Measurements from ENCODE around the gene SPINT3. TPM values are rescaled to one million over a fixed set of nuclear protein-coding genes. Genes with fewer than 3 reads are reported as not detected.
A peak's percentile ranks its signal among the peaks of the same experiment; 100 is the strongest.

Gene SPINT3, protein sequence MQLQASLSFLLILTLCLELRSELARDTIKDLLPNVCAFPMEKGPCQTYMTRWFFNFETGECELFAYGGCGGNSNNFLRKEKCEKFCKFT
- total RNA-seq: not detected

DNA sequence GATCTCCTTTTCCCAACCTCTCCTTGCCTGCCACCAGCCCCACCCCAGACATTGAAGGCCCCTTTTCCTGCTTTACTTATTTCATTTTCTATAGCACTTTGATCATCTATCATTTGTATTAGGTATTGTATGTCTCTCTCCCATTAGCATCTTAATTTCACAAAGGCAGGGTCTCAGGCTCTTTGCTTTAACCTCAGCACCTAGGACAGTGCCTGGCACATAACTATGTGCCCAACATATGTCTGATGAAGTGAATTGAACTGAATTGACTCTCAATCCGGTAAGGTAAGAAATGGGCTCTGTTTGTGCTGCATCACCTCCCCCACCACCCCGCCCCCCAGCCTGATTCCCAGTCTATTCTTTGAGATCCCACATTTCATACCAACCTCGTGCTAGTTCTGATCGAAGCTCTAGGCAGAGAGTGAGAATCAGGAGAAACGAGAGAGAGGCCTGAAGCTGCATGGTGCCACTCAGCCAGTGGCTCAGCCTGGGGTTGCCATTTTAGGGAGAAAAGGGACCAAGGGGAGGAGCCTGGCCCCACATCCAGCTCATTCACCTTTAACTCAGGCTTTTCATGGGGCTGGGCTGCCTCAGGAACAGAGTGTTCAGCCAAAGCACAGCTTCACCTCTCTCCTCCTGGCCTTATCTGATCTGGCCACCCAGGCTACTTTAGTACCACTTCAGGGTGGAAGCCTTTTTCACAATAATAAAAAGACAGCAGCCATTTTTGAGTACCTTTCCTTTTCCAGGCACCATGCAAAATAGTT, at the start of gene SPINT3:
SPINT3 (minus strand) TSS at position 476 of the 767 bp plus-strand sequence; CDS start at position 462, 14 bp downstream.
- peak in 1 of 2 donors; percentile 23 for DNase-seq (ENCODE audit: low spot score in 2 of 2)
- WGBS, 2 donors: 57 to 60% methylated on average over 5 of the region's 5 CpGs
- intact Hi-C loops (cut with DNase I; ENCODE audit: low total_unique reads): no loop called here

DNA sequence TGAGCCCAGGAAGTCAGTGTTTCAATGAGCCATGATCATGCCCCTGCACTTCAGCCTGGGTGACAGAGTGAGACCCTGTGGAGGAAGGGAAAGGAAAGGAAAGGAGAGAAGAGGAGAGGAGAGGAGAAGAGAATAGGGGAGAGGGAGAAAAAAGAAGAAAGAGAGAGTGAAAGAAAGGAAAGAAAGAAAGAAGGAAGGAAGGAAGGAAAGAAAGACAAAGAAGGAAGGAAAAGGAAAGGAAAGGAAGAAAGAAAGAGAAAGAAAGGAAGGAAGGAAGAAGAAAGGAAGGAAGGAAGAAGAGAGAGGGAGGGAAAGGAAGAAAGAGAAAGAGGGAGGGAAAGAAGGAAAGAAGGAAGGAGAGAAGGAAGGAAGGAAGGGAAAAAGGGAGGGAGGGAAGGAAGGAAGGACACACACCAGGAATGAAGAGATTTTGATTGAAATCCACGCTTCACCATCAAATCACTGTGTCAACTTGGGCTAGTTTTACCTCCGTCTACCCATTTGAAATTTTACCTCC, 49.4 kb upstream of the SPINT3 start:
- intact Hi-C loops (cut with DNase I; ENCODE audit: low total_unique reads): no loop called here
- DNase-seq (ENCODE audit: low spot score in 2 of 2): no peak
- no peak overlapping the region for H3K4me3 ChIP-seq (ENCODE audit: low read depth, poor library complexity, severe bottlenecking)
- 82 to 91% methylated on average over 2 of the region's 2 CpGs for WGBS, 2 donors
- TF ChIP-seq POLR2A (IDR thresholded peaks at IDR 0.05): no peak
- TF ChIP-seq, protein P1, sequence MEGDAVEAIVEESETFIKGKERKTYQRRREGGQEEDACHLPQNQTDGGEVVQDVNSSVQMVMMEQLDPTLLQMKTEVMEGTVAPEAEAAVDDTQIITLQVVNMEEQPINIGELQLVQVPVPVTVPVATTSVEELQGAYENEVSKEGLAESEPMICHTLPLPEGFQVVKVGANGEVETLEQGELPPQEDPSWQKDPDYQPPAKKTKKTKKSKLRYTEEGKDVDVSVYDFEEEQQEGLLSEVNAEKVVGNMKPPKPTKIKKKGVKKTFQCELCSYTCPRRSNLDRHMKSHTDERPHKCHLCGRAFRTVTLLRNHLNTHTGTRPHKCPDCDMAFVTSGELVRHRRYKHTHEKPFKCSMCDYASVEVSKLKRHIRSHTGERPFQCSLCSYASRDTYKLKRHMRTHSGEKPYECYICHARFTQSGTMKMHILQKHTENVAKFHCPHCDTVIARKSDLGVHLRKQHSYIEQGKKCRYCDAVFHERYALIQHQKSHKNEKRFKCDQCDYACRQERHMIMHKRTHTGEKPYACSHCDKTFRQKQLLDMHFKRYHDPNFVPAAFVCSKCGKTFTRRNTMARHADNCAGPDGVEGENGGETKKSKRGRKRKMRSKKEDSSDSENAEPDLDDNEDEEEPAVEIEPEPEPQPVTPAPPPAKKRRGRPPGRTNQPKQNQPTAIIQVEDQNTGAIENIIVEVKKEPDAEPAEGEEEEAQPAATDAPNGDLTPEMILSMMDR (IDR thresholded peaks at IDR 0.05): no peak

More for the DNA sequence above, at the start of gene SPINT3:
- no peak for TF ChIP-seq POLR2A (IDR thresholded peaks at IDR 0.05)
- TF ChIP-seq, protein P1 (IDR thresholded peaks at IDR 0.05): no peak
- H3K4me3 ChIP-seq (ENCODE audit: low read depth, poor library complexity, severe bottlenecking): no peak within 1 kb of the TSS

DNA sequence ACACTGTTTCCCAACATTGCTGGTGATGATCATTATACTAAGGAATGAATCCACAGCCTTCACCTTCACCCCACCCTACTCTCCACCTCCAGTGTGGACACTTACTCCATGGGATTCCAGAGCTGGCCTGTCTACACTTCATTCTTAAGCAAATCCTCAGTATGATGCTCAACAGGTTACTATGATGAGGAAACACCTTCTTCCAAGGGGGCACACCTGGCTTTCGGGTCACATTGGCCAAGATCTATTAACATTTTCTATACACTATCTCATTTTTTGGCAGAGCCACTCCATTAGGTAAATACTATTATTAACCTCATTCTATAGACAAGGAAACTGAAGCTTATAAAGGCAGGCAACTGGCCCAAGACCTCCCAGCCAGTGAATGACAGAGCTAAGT, 39.8 kb upstream of the SPINT3 start:
- no peak for DNase-seq (ENCODE audit: low spot score in 2 of 2)
- intact Hi-C loops (cut with DNase I; ENCODE audit: low total_unique reads): no loop called here

DNA sequence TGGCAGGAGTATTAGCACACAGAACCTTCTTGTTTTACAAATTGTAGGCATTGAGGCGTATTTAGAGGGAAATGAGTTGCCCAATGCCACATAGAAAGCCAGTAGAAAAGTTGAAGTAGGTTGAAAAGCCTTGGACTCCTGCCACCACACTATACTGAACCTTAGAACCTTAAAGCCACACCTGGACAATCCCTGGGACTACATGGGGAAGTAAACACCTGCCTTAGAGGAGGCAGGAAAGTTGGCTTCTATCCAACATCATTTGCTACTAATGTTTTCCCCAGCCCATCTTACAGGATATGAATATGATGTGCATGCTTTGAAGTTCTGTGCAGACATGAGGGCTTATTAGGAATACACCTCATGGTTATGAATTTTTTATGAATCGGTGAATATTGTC, 37.0 kb upstream of the SPINT3 start:
- no peak for DNase-seq (ENCODE audit: low spot score in 2 of 2)
- intact Hi-C loops (cut with DNase I; ENCODE audit: low total_unique reads): no loop called here
- WGBS, 2 donors: 76 to 84% methylated on average over 2 of the region's 2 CpGs
- TF ChIP-seq, protein P1 (IDR thresholded peaks at IDR 0.05): no peak
- no peak for TF ChIP-seq POLR2A (IDR thresholded peaks at IDR 0.05)
- no peak overlapping the region for H3K4me3 ChIP-seq (ENCODE audit: low read depth, poor library complexity, severe bottlenecking)

More for the DNA sequence above, 39.8 kb upstream of the SPINT3 start:
- TF ChIP-seq POLR2A (IDR thresholded peaks at IDR 0.05): no peak
- TF ChIP-seq, protein P1 (IDR thresholded peaks at IDR 0.05): no peak
- no peak overlapping the region for H3K4me3 ChIP-seq (ENCODE audit: low read depth, poor library complexity, severe bottlenecking)
- 70 to 71% methylated on average over 1 of the region's 1 CpG for WGBS, 2 donors

DNA sequence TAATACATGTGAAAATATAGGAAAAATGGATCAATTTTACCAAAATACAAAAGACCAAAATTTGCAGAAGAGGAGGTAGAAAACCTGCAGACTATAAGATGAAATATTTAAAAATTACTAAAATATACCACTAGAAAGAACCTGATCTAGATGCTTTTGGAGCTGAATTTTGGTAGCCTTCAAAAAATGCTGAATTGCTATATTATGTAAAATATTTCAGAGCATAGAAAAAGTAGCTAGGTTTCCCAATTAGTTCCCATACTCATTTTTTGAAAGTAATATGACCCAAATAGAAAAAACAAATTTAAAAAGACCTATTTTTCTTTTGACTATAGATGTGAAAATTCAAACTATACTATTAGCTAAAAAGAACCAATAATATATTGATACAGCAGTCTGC, 35.3 kb upstream of the SPINT3 start:
- intact Hi-C loops (cut with DNase I; ENCODE audit: low total_unique reads): no loop called here
- TF ChIP-seq, protein P1 (IDR thresholded peaks at IDR 0.05): no peak
- TF ChIP-seq POLR2A (IDR thresholded peaks at IDR 0.05): no peak
- no peak overlapping the region for H3K4me3 ChIP-seq (ENCODE audit: low read depth, poor library complexity, severe bottlenecking)
- no peak for DNase-seq (ENCODE audit: low spot score in 2 of 2)

Measured in lower leg skin (tissue), 4 donors.